A549 (cell line): ENCODE data around the gene SLC49A3. TPM values are rescaled to one million over a fixed set of nuclear protein-coding genes. Genes with fewer than 3 reads are reported as not detected.

ENCODE experiments used
- ATAC-seq, 2 experiments: fragments of 200-7000 bp in 1 of 2; fragments of >200 bp in 1 of 2; cut with Nextera tagmentation in 1 of 2; cut with Tn5 transposase in 1 of 2; 3 replicates each; pipeline versions ENCODE4 v1.8.0 to v1.9.1; 2018 to 2020; ENCODE audit warnings: mild to moderate bottlenecking in 1 of 2, moderate library complexity in 1 of 2
- CTCF ChIA-PET: fragments of 300-600 bp; sonication (Branson Sonifier 250); formaldehyde crosslinking; extraction: SDS; loops from one replicate; lab custom pipeline; 2021; ENCODE audit warnings: antibody characterized with exemption, inconsistent platforms; lab: Yijun Ruan, JAX
- POLR2A ChIA-PET: fragments of 350-600 bp; formaldehyde crosslinking; extraction: SDS; loops from one replicate; lab custom pipeline; 2021; ENCODE audit warnings: antibody characterized with exemption, inconsistent platforms; lab: Yijun Ruan, JAX
- DNase-seq, 2 experiments: peaks; one replicate each; pipeline versions ENCODE4 v3.0.0 to v3.0.0-alpha.2; 2011 to 2016; ENCODE audit warnings: low read depth in 1 of 2, low spot score in 1 of 2
- FAIRE-seq: peaks from 2 replicates; lab custom pipeline; 2011; peaks lifted over from hg19 to GRCh38; lab: Jason Lieb, UNC
- H3K27ac ChIP-seq, 2 experiments: fragments of >200 bp; sonication (Bioruptor Twin); formaldehyde crosslinking; 3 replicates each; pipeline ENCODE4 v1.5.1; 2016 to 2017
- H3K4me1 ChIP-seq: fragments of >200 bp; sonication (Bioruptor Twin); formaldehyde crosslinking; 3 replicates; pipeline ENCODE4 v1.6.1; 2016
- H3K4me2 ChIP-seq: fragments of >200 bp; sonication (Bioruptor Twin); formaldehyde crosslinking; 3 replicates; pipeline ENCODE4 v1.6.1; 2016
- H3K4me3 ChIP-seq: fragments of >200 bp; sonication (Bioruptor Twin); formaldehyde crosslinking; 3 replicates; pipeline ENCODE4 v1.5.1; 2016
- H3K9me3 ChIP-seq: fragments of >200 bp; sonication (Bioruptor Twin); formaldehyde crosslinking; 3 replicates; pipeline ENCODE4 v1.6.1; 2016
- BHLHE40 ChIP-seq: IDR thresholded peaks from 2 replicates; pipeline ENCODE4 v1.6.1; 2012; ENCODE audit warnings: low read depth, low read length, inconsistent platforms
- CBX2 ChIP-seq: fragments of 200-600 bp; sonication (generic); IDR thresholded peaks from 2 replicates; pipeline ENCODE4 v1.6.1; 2016; ENCODE audit warnings: low read depth, mild to moderate bottlenecking, borderline replicate concordance
- CHD4 ChIP-seq: fragments of 200-600 bp; sonication (generic); IDR thresholded peaks from 2 replicates; pipeline ENCODE4 v1.6.1; 2016; ENCODE audit warnings: antibody characterized with exemption, mild to moderate bottlenecking, borderline replicate concordance
- EHF ChIP-seq: fragments of 250-450 bp; sonication (Bioruptor Pico); IDR thresholded peaks from 2 replicates; pipeline ENCODE4 v1.5.0; 2020; ENCODE audit warnings: mild to moderate bottlenecking
- EHMT2 ChIP-seq: fragments of 200-600 bp; sonication (generic); IDR thresholded peaks from 2 replicates; pipeline ENCODE4 v1.6.1; 2016; ENCODE audit warnings: antibody characterized with exemption, low read depth, mild to moderate bottlenecking, moderate library complexity
- FOSL2 ChIP-seq, 2 experiments: fragments of 450-650 bp in 1 of 2; fragments of >200 bp in 1 of 2; sonication (Bioruptor Twin) in 1 of 2; formaldehyde crosslinking; IDR thresholded peaks; 2 replicates each; pipeline versions ENCODE4 v1.5.0 to v1.6.1; 2016 to 2020; ENCODE audit warnings: mild to moderate bottlenecking in 1 of 2, moderate library complexity in 1 of 2
- HDAC2 ChIP-seq: fragments of 200-600 bp; sonication (generic); IDR thresholded peaks from 2 replicates; pipeline ENCODE4 v1.6.1; 2016
- HEYL ChIP-seq: fragments of 250-450 bp; sonication (Bioruptor Pico); IDR thresholded peaks from 2 replicates; pipeline ENCODE4 v1.8.0; 2021; ENCODE audit warnings: mild to moderate bottlenecking, moderate library complexity
- HOXA7 ChIP-seq: fragments of 250-450 bp; sonication (Bioruptor Pico); IDR thresholded peaks from 2 replicates; pipeline ENCODE4 v1.5.0; 2020; ENCODE audit warnings: mild to moderate bottlenecking, moderate library complexity
- HOXB5 ChIP-seq: fragments of 250-450 bp; sonication (Bioruptor Pico); IDR thresholded peaks from 2 replicates; pipeline ENCODE4 v1.5.0; 2020; ENCODE audit warnings: mild to moderate bottlenecking, moderate library complexity
- JUN ChIP-seq, 2 experiments: fragments of >200 bp; sonication (Bioruptor Twin); formaldehyde crosslinking; IDR thresholded peaks; 2 replicates in 1 of 2; 3 replicates in 1 of 2; pipeline ENCODE4 v1.6.1; 2016 to 2017
- JUNB ChIP-seq: fragments of >200 bp; sonication (Bioruptor Twin); formaldehyde crosslinking; IDR thresholded peaks from 2 replicates; pipeline ENCODE4 v1.6.1; 2016
- KDM1A ChIP-seq: fragments of 200-600 bp; sonication (generic); IDR thresholded peaks from 2 replicates; pipeline ENCODE4 v1.6.1; 2016; ENCODE audit warnings: low read depth, mild to moderate bottlenecking
- MAFK ChIP-seq: fragments of 450-650 bp; IDR thresholded peaks from 2 replicates; pipeline ENCODE4 v1.6.1; 2014; ENCODE audit not compliant: partially characterized antibody
- MAZ ChIP-seq: fragments of 150-350 bp; IDR thresholded peaks from 2 replicates; pipeline ENCODE4 v1.6.1; 2014; ENCODE audit warnings: antibody characterized with exemption, low read depth, low read length, borderline replicate concordance
- NR3C1 ChIP-seq: fragments of >200 bp; sonication (Bioruptor Twin); formaldehyde crosslinking; IDR thresholded peaks from 3 replicates; pipeline ENCODE4 v1.6.1; 2017
- PHF8 ChIP-seq: fragments of 200-600 bp; sonication (generic); IDR thresholded peaks from 2 replicates; pipeline ENCODE4 v1.6.1; 2016; ENCODE audit warnings: low read depth, mild to moderate bottlenecking, antibody characterized with exemption, moderate library complexity, borderline replicate concordance
- POLR2A ChIP-seq: IDR thresholded peaks from 2 replicates; pipeline ENCODE4 v1.6.1; 2012; ENCODE audit warnings: mild to moderate bottlenecking, low read length
- POLR2AphosphoS2 ChIP-seq: conservative IDR thresholded peaks from 2 replicates; pipeline ENCODE4 v1.6.1; 2012; ENCODE audit warnings: low read length, improper control_type of control experiment, inconsistent platforms
- RAD21 ChIP-seq, 2 experiments: fragments of >200 bp in 1 of 2; sonication (Bioruptor Twin) in 1 of 2; formaldehyde crosslinking in 1 of 2; IDR thresholded peaks in 1 of 2; conservative IDR thresholded peaks in 1 of 2; 2 replicates in 1 of 2; 3 replicates in 1 of 2; pipeline ENCODE4 v1.6.1; 2012 to 2018; ENCODE audit warnings: inconsistent platforms in 1 of 2
- SMC3 ChIP-seq: fragments of >200 bp; sonication (Bioruptor Twin); formaldehyde crosslinking; IDR thresholded peaks from 3 replicates; pipeline ENCODE4 v1.6.1; 2018; ENCODE audit warnings: inconsistent platforms
- SREBF2 ChIP-seq: fragments of 450-650 bp; IDR thresholded peaks from 2 replicates; pipeline ENCODE4 v1.6.1; 2014; ENCODE audit warnings: mild to moderate bottlenecking, moderate library complexity
- TFCP2L1 ChIP-seq: fragments of 250-450 bp; sonication (Bioruptor Pico); IDR thresholded peaks from 2 replicates; pipeline ENCODE4 v1.5.0; 2021; ENCODE audit warnings: mild to moderate bottlenecking
- TP53 ChIP-seq: fragments of 250-450 bp; sonication (Bioruptor Pico); IDR thresholded peaks from 2 replicates; pipeline ENCODE4 v1.5.0; 2021; ENCODE audit warnings: mild to moderate bottlenecking, moderate library complexity
- ZC3H11A ChIP-seq: fragments of 450-650 bp; IDR thresholded peaks from 2 replicates; pipeline ENCODE4 v1.6.1; 2014; ENCODE audit warnings: antibody characterized with exemption, mild to moderate bottlenecking
- ZSCAN20 ChIP-seq: fragments of 250-450 bp; sonication (Bioruptor Pico); IDR thresholded peaks from 2 replicates; pipeline ENCODE4 v1.8.0; 2022; ENCODE audit warnings: mild to moderate bottlenecking, moderate library complexity
- WGBS: methylation state at CpG from one replicate; pipeline ENCODE4 v1.1.6; 2017; ENCODE audit errors: missing lambda C conversion rate; 5-methylcytosine and 5-hydroxymethylcytosine counted together
- polyA plus RNA-seq, 4 experiments: library from polyadenylated mRNA; depleted of rRNA in 3 of 4; stranded (reverse); fragments of >200 nt; fragmentation: RNase III in 1 of 4; extraction: RNeasy Plus Mini Kit Qiagen cat#74134 plus additional on column Dnase treatment in 1 of 4; gene quantifications; 2 replicates in 3 of 4; 3 replicates in 1 of 4; pipeline ENCODE4 v1.2.3, GENCODE V29; 2011 to 2017
- TF ChIP-seq, protein P1 (sequence below): fragments of >200 bp; sonication (Bioruptor Twin); formaldehyde crosslinking; IDR thresholded peaks from 3 replicates; pipeline ENCODE4 v1.5.1; 2016
- TF ChIP-seq, protein P2 (sequence below): fragments of 200-600 bp; sonication (generic); IDR thresholded peaks from 2 replicates; pipeline ENCODE4 v1.6.1; 2016; ENCODE audit warnings: antibody characterized with exemption, mild to moderate bottlenecking, moderate library complexity
- TF ChIP-seq, protein P3 (sequence below): fragments of 250-450 bp; sonication (Bioruptor Pico); IDR thresholded peaks from 2 replicates; pipeline ENCODE4 v1.5.0; 2020; ENCODE audit warnings: low read depth, mild to moderate bottlenecking, moderate library complexity
- TF ChIP-seq, protein P4 (sequence below): IDR thresholded peaks from 2 replicates; pipeline ENCODE4 v1.6.1; 2012
- TF ChIP-seq, protein P5 (sequence below): fragments of >200 bp; sonication (Bioruptor Twin); formaldehyde crosslinking; IDR thresholded peaks from 2 replicates; pipeline ENCODE4 v1.6.1; 2016

Gene SLC49A3
- polyA plus RNA-seq, 2 of the 4 experiments (the other 2 are of a cell fraction): 0.05 to 0.12 TPM

DNA sequence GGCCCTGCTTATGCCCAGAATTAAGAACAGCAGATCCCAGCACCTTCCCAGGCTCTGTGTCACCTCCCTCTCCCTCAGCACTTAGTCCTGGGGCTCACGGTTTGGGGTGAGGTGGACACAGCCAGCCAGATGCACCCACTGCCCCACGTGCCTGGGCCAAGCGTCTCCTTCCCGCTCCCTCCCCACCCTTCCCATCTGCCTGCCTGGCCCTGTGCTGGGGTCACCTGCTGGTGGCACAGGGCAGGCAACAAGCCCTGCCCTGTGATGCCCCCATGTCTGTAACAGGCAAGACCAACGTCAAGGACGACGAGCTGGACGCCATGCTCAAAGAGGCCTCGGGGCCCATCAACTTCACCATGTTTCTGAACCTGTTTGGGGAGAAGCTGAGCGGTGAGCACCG, 9.3 kb downstream of the SLC49A3 start:
- DNase-seq: no peak
- FAIRE-seq: no peak
- H3K4me1 ChIP-seq: peaks cover 16% of the 10 kb centered on the region; the same call in 1 of the 3 replicates
- 94% methylated on average over 10 of the region's 11 CpGs for WGBS
- no peak for ATAC-seq
- CTCF ChIA-PET: interaction anchor here (0.7 kb wide), 1 partner anchor 133 kb away, joined by 3 read pairs; no protein-coding TSS in a partner anchor
- H3K4me2 ChIP-seq: no peak overlapping the region
- H3K4me3 ChIP-seq: no peak overlapping the region
- TF ChIP-seq FOSL2 (IDR thresholded peaks at IDR 0.05): no peak
- no peak for TF ChIP-seq FOSL2 (CRISPR knock-in tag; IDR thresholded peaks at IDR 0.05)
- no peak for TF ChIP-seq EHF (CRISPR knock-in tag)
- TF ChIP-seq, protein P1, sequence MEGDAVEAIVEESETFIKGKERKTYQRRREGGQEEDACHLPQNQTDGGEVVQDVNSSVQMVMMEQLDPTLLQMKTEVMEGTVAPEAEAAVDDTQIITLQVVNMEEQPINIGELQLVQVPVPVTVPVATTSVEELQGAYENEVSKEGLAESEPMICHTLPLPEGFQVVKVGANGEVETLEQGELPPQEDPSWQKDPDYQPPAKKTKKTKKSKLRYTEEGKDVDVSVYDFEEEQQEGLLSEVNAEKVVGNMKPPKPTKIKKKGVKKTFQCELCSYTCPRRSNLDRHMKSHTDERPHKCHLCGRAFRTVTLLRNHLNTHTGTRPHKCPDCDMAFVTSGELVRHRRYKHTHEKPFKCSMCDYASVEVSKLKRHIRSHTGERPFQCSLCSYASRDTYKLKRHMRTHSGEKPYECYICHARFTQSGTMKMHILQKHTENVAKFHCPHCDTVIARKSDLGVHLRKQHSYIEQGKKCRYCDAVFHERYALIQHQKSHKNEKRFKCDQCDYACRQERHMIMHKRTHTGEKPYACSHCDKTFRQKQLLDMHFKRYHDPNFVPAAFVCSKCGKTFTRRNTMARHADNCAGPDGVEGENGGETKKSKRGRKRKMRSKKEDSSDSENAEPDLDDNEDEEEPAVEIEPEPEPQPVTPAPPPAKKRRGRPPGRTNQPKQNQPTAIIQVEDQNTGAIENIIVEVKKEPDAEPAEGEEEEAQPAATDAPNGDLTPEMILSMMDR: no peak
- TF ChIP-seq JUN (IDR thresholded peaks at IDR 0.05): no peak
- TF ChIP-seq PHF8: no peak
- TF ChIP-seq, protein P2, sequence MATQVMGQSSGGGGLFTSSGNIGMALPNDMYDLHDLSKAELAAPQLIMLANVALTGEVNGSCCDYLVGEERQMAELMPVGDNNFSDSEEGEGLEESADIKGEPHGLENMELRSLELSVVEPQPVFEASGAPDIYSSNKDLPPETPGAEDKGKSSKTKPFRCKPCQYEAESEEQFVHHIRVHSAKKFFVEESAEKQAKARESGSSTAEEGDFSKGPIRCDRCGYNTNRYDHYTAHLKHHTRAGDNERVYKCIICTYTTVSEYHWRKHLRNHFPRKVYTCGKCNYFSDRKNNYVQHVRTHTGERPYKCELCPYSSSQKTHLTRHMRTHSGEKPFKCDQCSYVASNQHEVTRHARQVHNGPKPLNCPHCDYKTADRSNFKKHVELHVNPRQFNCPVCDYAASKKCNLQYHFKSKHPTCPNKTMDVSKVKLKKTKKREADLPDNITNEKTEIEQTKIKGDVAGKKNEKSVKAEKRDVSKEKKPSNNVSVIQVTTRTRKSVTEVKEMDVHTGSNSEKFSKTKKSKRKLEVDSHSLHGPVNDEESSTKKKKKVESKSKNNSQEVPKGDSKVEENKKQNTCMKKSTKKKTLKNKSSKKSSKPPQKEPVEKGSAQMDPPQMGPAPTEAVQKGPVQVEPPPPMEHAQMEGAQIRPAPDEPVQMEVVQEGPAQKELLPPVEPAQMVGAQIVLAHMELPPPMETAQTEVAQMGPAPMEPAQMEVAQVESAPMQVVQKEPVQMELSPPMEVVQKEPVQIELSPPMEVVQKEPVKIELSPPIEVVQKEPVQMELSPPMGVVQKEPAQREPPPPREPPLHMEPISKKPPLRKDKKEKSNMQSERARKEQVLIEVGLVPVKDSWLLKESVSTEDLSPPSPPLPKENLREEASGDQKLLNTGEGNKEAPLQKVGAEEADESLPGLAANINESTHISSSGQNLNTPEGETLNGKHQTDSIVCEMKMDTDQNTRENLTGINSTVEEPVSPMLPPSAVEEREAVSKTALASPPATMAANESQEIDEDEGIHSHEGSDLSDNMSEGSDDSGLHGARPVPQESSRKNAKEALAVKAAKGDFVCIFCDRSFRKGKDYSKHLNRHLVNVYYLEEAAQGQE: no peak
- TF ChIP-seq TFCP2L1 (CRISPR knock-in tag): no peak
- TF ChIP-seq EHMT2: no peak
- TF ChIP-seq MAZ: no peak
- TF ChIP-seq MAFK: no peak
- TF ChIP-seq HOXB5 (CRISPR knock-in tag): no peak
- no peak for TF ChIP-seq BHLHE40
- no peak for TF ChIP-seq ZSCAN20 (CRISPR knock-in tag)
- TF ChIP-seq NR3C1: no peak
- TF ChIP-seq HDAC2: no peak
- no peak for TF ChIP-seq TP53 (CRISPR knock-in tag)
- TF ChIP-seq, all 56 proteins: peak for 0
- no peak overlapping the region for H3K27ac ChIP-seq
- POLR2A ChIA-PET: interaction anchor here (1.1 kb wide), 1 partner anchor 8 kb away, joined by 4 read pairs; no protein-coding TSS in a partner anchor
- no peaks in the 10 kb centered on the region for H3K9me3 ChIP-seq

DNA sequence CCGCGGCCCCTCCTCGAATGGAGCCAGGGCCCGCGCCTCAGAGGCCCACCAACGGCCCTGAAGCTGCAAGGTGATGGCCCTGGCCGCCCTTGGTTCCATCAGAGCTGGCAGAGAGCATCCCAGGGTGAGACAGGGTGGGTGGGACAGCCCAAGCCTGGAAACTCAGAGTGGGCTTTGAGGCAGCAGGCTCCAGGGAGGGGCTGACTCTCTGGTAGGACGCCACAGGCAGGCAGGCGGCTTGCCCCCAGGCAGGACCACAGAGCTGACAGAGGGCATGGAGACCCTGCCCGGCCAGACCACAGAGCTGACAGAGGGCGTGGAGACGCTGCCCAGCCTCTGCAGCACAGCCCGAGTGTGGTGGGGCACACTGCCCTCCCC, 9.9 kb downstream of the SLC49A3 start:
- peaks cover 13% of the 10 kb centered on the region; the same call in 1 of the 3 replicates for H3K4me1 ChIP-seq
- 90% methylated on average over 2 of the region's 13 CpGs for WGBS
- DNase-seq (no peak), ATAC-seq (no peak), FAIRE-seq (no peak)
- POLR2A ChIA-PET: interaction anchor here (1.1 kb wide), 1 partner anchor 8 kb away, joined by 4 read pairs; no protein-coding TSS in a partner anchor
- CTCF ChIA-PET: interaction anchor here (0.7 kb wide), 1 partner anchor 133 kb away, joined by 3 read pairs; no protein-coding TSS in a partner anchor
- no peak overlapping the region for H3K27ac ChIP-seq
- H3K4me2 ChIP-seq: no peak overlapping the region
- no peak overlapping the region for H3K4me3 ChIP-seq
- no peaks in the 10 kb centered on the region for H3K9me3 ChIP-seq
- TF ChIP-seq, protein P3, sequence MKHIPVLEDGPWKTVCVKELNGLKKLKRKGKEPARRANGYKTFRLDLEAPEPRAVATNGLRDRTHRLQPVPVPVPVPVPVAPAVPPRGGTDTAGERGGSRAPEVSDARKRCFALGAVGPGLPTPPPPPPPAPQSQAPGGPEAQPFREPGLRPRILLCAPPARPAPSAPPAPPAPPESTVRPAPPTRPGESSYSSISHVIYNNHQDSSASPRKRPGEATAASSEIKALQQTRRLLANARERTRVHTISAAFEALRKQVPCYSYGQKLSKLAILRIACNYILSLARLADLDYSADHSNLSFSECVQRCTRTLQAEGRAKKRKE (CRISPR knock-in tag): no peak
- no peak for TF ChIP-seq ZSCAN20 (CRISPR knock-in tag)
- TF ChIP-seq POLR2AphosphoS2: no peak
- TF ChIP-seq KDM1A: no peak
- TF ChIP-seq PHF8: no peak
- TF ChIP-seq HEYL: no peak
- no peak for TF ChIP-seq POLR2A
- no peak for TF ChIP-seq TP53 (CRISPR knock-in tag)
- TF ChIP-seq ZC3H11A: no peak
- no peak for TF ChIP-seq SREBF2
- TF ChIP-seq, protein P4, sequence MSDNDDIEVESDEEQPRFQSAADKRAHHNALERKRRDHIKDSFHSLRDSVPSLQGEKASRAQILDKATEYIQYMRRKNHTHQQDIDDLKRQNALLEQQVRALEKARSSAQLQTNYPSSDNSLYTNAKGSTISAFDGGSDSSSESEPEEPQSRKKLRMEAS: no peak
- no peak for TF ChIP-seq SMC3
- TF ChIP-seq, protein P5, sequence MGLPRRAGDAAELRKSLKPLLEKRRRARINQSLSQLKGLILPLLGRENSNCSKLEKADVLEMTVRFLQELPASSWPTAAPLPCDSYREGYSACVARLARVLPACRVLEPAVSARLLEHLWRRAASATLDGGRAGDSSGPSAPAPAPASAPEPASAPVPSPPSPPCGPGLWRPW: no peak
- no peak for TF ChIP-seq HOXA7 (CRISPR knock-in tag)
- TF ChIP-seq RAD21 (conservative IDR thresholded peaks at IDR 0.05 in 1 of 2, IDR thresholded peaks at IDR 0.05 in 1 of 2): no peak
- no peak for TF ChIP-seq CBX2
- no peak for TF ChIP-seq CHD4
- TF ChIP-seq JUNB: no peak
